ENCODE data around the gene KDM6B.

KDM6B gene

DNA sequence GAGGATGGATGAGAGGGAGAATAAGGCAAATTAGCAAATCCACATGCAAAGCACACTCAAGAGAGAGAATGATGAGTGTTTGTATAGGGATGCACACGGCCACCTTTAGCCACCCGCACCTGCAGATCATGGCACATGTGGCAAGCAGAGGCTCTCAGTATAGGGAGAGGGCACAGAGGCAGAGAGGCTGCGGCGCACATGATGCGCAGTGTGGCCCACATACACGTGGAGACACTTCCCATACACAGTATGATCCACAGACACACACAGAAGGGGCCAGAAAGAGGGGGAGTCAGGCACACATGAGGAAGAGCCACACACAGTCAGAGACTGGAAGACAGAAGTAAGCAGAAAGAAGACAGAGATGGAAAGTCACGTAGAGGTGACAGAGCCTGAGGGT, 48.1 kb downstream of the KDM6B start:
- DNase-seq = no peak

DNA sequence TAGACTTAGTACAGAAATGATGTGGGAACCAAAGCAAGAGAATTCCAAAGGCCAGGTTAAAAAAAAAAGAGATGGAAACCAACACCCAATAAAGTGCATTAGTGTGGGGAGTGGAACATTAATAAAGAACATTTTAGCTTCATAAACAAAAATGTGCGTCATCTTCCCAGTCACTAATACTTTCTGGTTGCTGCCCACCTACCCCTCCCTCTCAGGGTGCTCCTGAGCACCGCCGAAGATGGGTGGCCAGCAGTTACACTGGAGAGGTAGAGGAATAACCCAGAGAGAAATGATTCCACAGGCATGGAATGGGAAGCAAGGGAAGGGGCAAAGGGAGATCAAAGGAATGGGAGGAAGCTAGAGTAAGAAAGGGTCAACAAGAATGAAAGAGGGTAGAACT, 48.6 kb downstream of the KDM6B start:
- DNase-seq = no peak
